T-helper 1 cell treated with Interleukin-12 subunit alpha and Interleukin-12 subunit beta and Interleukin-4 antibody, amounts not matched to agents 30 ng/mL and 1 ng/mL, for 36 hours (primary cell): ENCODE results near the gene CALM1. TPM values are rescaled to one million over a fixed set of nuclear protein-coding genes. Genes with fewer than 3 reads are reported as not detected.

ENCODE experiments used
- total RNA-seq: library from RNA; stranded (reverse); gene quantifications from 2 replicates; pipeline ENCODE4 v1.2.3, GENCODE V29; 2022

Gene CALM1
- total RNA-seq, 1 donor from 2014 or later: 664 TPM

Other genes with a start within 250 kb of the CALM1 start
- gene PSMC1, start 140.5 kb upstream of the CALM1 start, total RNA-seq: 110 and 120 TPM in 2 replicates
- gene NRDE2, start 65.1 kb upstream of the CALM1 start, total RNA-seq: 20.2 and 22.9 TPM in 2 replicates